ENCODE results near the gene FOXN1. TPM values are rescaled to one million over a fixed set of nuclear protein-coding genes. Genes with fewer than 3 reads are reported as not detected.

Gene FOXN1
- total and polyA plus RNA-seq, 2 of the 4 experiments (the other 2 are of a cell fraction), result not detected

- peaks cover 51% of the 10 kb centered on the region for H3K27me3 ChIP-seq (ENCODE audit: control insufficient read depth, insufficient read depth, low read length)
- WGBS, 2 experiments (ENCODE audit: extremely low coverage in 2 of 2, insufficient read length in 1 of 2), result 36% methylated on average over 2 of the region's 11 CpGs; no CpG with 5 or more reads in 1 of the 2 experiments
- no peaks in the 10 kb centered on the region; the same call in 1 of the 2 replicates for H3K4me1 ChIP-seq (ENCODE audit: control insufficient read depth, insufficient read depth, low read length)
- H3K9me3 ChIP-seq (ENCODE audit: control insufficient read depth, insufficient read depth, low read length), result no peaks in the 10 kb centered on the region
- intact Hi-C loops (cut with micrococcal nuclease) (no loop called here), in situ Hi-C loops (cut with MboI; ENCODE audit: low sequenced_read_pairs) (no loop called here), dilution Hi-C loops (cut with HindIII; ENCODE audit: low sequenced_read_pairs, unreplicated experiment) (no loop called here)
- H2BK20ac ChIP-seq (ENCODE audit: low read depth, low read length), result no peak overlapping the region
- ChIA-PET POLR2A (ENCODE audit: unreplicated experiment) (no interaction called here), CTCF (no interaction called here)
- no peaks in the 10 kb centered on the region for H3K9me1 ChIP-seq (ENCODE audit: insufficient read depth, low read length)
- no peak overlapping the region for H3K4me3 ChIP-seq (ENCODE audit: insufficient read depth, low read depth, low read length)
- no peak overlapping the region for H3K27ac ChIP-seq (ENCODE audit: insufficient read depth, low read length)
- H3K79me1 ChIP-seq (ENCODE audit: low read depth in 1 of 2, low read length in 2 of 2), result no peaks in the 10 kb centered on the region
- no peak overlapping the region for H3K9ac ChIP-seq (ENCODE audit: low read depth, low read length)
- no peak overlapping the region for H3K18ac ChIP-seq (ENCODE audit: low read depth, low read length)
- ATAC-seq (ENCODE audit: low read depth) (no peak), DNase-seq (no peak)
- H4K8ac ChIP-seq (ENCODE audit: low read depth in 2 of 2, low read length in 2 of 2), result no peak overlapping the region
- H2BK120ac ChIP-seq (ENCODE audit: low read depth, low read length), result no peak overlapping the region
- no peak overlapping the region for H2AK5ac ChIP-seq (ENCODE audit: low read depth, low read length)
- no peak overlapping the region for H2AK9ac ChIP-seq (replicated peaks; ENCODE audit: low read depth, low read length, poor library complexity)
- H3K23ac ChIP-seq (ENCODE audit: low read depth, low read length), result no peak overlapping the region
- H2BK15ac ChIP-seq (ENCODE audit: low read depth, low read length), result no peak overlapping the region
- no peak overlapping the region for H2AFZ ChIP-seq (replicated peaks; ENCODE audit: low read length, poor library complexity)
- no peaks in the 10 kb centered on the region for H4K20me1 ChIP-seq (ENCODE audit: insufficient read depth, low read length)
- H4K5ac ChIP-seq (ENCODE audit: low read depth, low read length), result no peak overlapping the region
- H3K4ac ChIP-seq (ENCODE audit: low read depth, low read length), result no peak overlapping the region
- H3K36me3 ChIP-seq (ENCODE audit: control insufficient read depth, insufficient read depth, low read length), result no peaks in the 10 kb centered on the region
- TF ChIP-seq ELK1 (IDR thresholded peaks at IDR 0.05; ENCODE audit: borderline replicate concordance, low read depth, low read length), result no peak
- TF ChIP-seq CTCF (conservative IDR thresholded peaks at IDR 0.05; ENCODE audit: low read depth, low read length), result no peak
- no peak for TF ChIP-seq MXI1 (IDR thresholded peaks at IDR 0.05; ENCODE audit: borderline replicate concordance, low read depth, low read length)
- TF ChIP-seq, protein P1, sequence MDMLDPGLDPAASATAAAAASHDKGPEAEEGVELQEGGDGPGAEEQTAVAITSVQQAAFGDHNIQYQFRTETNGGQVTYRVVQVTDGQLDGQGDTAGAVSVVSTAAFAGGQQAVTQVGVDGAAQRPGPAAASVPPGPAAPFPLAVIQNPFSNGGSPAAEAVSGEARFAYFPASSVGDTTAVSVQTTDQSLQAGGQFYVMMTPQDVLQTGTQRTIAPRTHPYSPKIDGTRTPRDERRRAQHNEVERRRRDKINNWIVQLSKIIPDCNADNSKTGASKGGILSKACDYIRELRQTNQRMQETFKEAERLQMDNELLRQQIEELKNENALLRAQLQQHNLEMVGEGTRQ (IDR thresholded peaks at IDR 0.05; ENCODE audit: low read depth, low read length), result no peak
- TF ChIP-seq MAZ (IDR thresholded peaks at IDR 0.05; ENCODE audit: borderline replicate concordance, low read depth, low read length), result no peak
- TF ChIP-seq CEBPB (IDR thresholded peaks at IDR 0.05; ENCODE audit: low read depth, low read length), result no peak
- TF ChIP-seq RAD21 (IDR thresholded peaks at IDR 0.05; ENCODE audit: low read length), result no peak
- TF ChIP-seq NFE2L2 (IDR thresholded peaks at IDR 0.05; ENCODE audit: low read depth, low read length), result no peak
- no peak for TF ChIP-seq RFX5 (IDR thresholded peaks at IDR 0.05; ENCODE audit: low read depth, low read length)
- no peak for TF ChIP-seq POLR2A (IDR thresholded peaks at IDR 0.05; ENCODE audit: low read depth, low read length)
- no peak for TF ChIP-seq SMC3 (IDR thresholded peaks at IDR 0.05; ENCODE audit: low read depth, low read length)
- no peak for TF ChIP-seq MAFK (IDR thresholded peaks at IDR 0.05; ENCODE audit: low read depth, low read length)
- TF ChIP-seq RCOR1 (IDR thresholded peaks at IDR 0.05; ENCODE audit: insufficient replicate concordance, low read length), result no peak
- no peak for TF ChIP-seq CHD1 (IDR thresholded peaks at IDR 0.05; ENCODE audit: low read depth, low read length)
- no TSS peak for BruUV-seq (replicated peaks)
- H4K91ac ChIP-seq (ENCODE audit: insufficient read depth, low read depth, low read length), result no peak overlapping the region
- H2BK5ac ChIP-seq (ENCODE audit: low read depth, low read length, poor library complexity, severe bottlenecking), result no peak overlapping the region
- H3K14ac ChIP-seq (replicated peaks; ENCODE audit: low read depth, low read length), result no peak overlapping the region
- H3K4me2 ChIP-seq (ENCODE audit: low read depth, low read length), result no peak overlapping the region
- no peak overlapping the region for H3K56ac ChIP-seq (ENCODE audit: extremely low read depth, insufficient read depth, low read length)
These were observed 29.9 kb upstream of the FOXN1 start for GRCh38 chr17:28476076-28476865.
